ENCODE results near the gene NEU2. TPM values are rescaled to one million over a fixed set of nuclear protein-coding genes. Genes with fewer than 3 reads are reported as not detected.
"Not testable (repeated sequence)": the region's sequence is repeated elsewhere in the genome, so short reads cannot be mapped to it uniquely, and the experiment has no call there.

The NEU2 gene
- total RNA-seq, 2 donors from 2014 or later = not detected

- Mint-ChIP-seq H3K36me3 (ENCODE audit: insufficient read depth in 2 of 2) (peaks cover 0 to 6% of the 10 kb centered on the region in 2 donors), H3K9me3 (no peaks in the 10 kb centered on the region), H3K27me3 (ENCODE audit: low read depth) (peaks cover 3% of the 10 kb centered on the region), H3K4me1 (ENCODE audit: low read depth) (peaks cover 46% of the 10 kb centered on the region), H3K4me3 (peak overlapping the region; percentile 83 to 97), H3K27ac (no peak overlapping the region)
- peak in 1 of 2 donors; percentile 22 for DNase-seq
- ATAC-seq (replicated peaks in 1 of 2) = no peak
Observed at GRCh38 chr2:233059547-233059796, 27.0 kb downstream of the NEU2 start.

GRCh38 chr2:233059797-233060500, 27.5 kb downstream of the NEU2 start, which contains the start of gene INPP5D:
TSS of gene INPP5D (plus strand) at chr2:233060342. CDS start at chr2:233060479, 137 bp downstream.
- Mint-ChIP-seq H3K27me3 (ENCODE audit: low read depth) (no peaks in the 10 kb centered on the region), H3K4me3 (peak within 1 kb of the TSS; percentile 83 to 97), H3K4me1 (ENCODE audit: low read depth) (peaks cover 50% of the 10 kb centered on the region), H3K9me3 (no peaks in the 10 kb centered on the region), H3K27ac (peak within 1 kb of the TSS; percentile 94), H3K36me3 (ENCODE audit: insufficient read depth in 2 of 2) (peaks cover 0 to 6% of the 10 kb centered on the region in 2 donors)
- peak; percentile 72 to 78 for DNase-seq
- peak; percentile 57 to 63 for ATAC-seq (replicated peaks in 1 of 2)

DNA sequence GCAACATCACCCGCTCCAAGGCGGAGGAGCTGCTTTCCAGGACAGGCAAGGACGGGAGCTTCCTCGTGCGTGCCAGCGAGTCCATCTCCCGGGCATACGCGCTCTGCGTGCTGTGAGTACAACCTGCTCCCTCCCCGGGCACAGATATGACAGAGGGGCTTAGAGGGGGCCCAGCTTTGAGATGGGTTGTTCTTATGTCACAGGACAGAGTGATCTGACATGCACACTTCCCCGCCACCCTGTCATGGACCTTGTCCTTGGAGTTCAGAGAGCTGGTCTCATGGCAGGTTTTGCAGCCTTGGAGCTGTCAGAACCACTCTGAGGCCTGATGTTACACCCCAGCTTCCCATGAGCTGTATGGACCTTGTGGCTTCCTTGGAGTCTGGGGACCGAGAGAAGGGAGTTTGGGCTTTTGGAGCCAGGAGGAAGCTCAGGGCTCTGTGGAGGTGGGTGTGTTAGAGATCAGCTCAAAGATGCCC, 28.1 kb downstream of the NEU2 start:
- Mint-ChIP-seq H3K4me3 (peak overlapping the region; percentile 83 to 97), H3K27me3 (ENCODE audit: low read depth) (no peaks in the 10 kb centered on the region), H3K27ac (peak overlapping the region; percentile 94), H3K4me1 (ENCODE audit: low read depth) (peaks cover 50% of the 10 kb centered on the region), H3K36me3 (ENCODE audit: insufficient read depth in 2 of 2) (peaks cover 0 to 6% of the 10 kb centered on the region in 2 donors), H3K9me3 (no peaks in the 10 kb centered on the region)
- DNase-seq (no peak), ATAC-seq (replicated peaks in 1 of 2) (peak; percentile 9 to 17)

DNA sequence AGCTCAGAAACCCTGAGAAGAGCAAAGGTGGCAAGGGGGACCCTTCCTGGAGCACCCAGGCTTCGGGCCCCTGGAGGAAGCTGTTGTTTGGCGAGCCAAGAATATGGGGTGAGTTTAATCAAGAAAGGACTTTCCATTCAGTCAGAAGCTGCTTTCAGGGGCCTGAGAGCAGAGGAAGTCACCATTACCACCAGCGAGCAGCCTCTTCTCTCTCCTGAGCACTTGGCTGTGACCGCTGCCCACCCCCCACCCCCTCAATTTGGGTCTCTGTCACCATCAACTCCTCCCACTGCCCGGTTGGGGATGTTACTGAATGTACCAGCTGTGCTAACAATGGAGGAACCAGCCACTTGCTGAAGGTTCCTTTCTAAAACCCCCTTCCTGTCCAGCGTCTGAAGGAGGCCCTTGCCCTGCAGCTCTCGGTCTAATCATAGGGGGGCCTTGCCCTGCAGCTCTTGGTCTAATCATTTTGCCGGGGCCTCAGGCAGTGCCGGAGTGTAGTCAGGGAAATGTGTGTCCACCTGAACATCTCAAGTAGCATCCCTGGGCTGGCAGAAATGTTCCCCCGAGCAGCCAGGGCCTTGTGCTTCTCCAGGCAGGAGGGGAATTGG, 28.6 kb downstream of the NEU2 start:
- ATAC-seq (replicated peaks in 1 of 2) (peak; percentile 43 to 52), DNase-seq (peak; percentile 61 to 75)
- Mint-ChIP-seq H3K27me3 (ENCODE audit: low read depth) (no peaks in the 10 kb centered on the region), H3K27ac (peak overlapping the region; percentile 94), H3K4me3 (peak overlapping the region; percentile 83 to 97), H3K9me3 (no peaks in the 10 kb centered on the region), H3K36me3 (ENCODE audit: insufficient read depth in 2 of 2) (peaks cover 2 to 6% of the 10 kb centered on the region in 2 donors), H3K4me1 (ENCODE audit: low read depth) (peaks cover 50% of the 10 kb centered on the region)

DNA sequence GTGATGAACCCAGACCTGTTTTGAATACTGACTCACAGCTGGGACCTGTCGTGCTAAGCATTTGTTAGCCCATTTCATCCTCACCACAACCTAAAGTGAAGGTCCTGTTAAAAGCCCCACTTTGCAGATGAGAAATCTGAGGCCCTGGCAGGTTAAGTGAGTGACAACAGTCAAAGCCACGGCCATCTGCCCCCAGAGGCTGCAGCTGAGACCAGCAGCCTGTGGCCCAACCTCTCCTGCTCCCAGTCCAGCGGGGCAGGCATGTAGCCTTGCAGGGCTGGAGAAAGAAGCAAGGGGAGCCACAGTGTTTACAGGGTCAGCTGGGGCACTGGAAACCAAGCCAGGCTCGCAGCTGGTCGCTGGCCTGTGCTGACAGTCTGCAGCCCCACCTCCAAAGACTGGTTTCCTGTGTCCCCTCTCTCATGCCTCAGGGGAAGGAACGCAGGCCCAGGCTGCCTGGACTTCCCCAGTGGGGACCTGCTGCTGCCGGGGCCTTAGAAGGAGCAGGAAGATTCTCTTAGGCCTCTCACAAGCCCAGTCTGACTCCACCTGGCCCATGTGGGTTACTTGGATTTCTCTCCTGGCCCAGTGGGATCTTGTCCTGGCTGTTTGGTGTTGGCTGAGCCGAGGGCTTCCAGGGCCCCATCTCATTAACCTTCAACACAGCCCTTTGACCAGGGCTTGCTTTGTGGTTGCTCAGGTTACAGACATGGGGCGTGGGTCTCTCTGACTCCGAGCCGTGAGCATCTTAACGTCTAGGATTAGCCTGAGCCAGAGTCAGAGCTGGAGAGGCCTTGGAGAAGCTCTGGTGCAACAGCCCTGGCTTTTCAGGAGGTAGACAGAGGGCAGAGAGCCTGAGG, 29.3 kb downstream of the NEU2 start:
- peak; percentile 72 to 73 for ATAC-seq (replicated peaks in 1 of 2)
- Mint-ChIP-seq H3K27me3 (ENCODE audit: low read depth) (no peaks in the 10 kb centered on the region), H3K4me3 (peak overlapping the region; percentile 83 to 97), H3K4me1 (ENCODE audit: low read depth) (peaks cover 52% of the 10 kb centered on the region), H3K27ac (peak overlapping the region; percentile 94), H3K36me3 (ENCODE audit: insufficient read depth in 2 of 2) (peaks cover 6 to 8% of the 10 kb centered on the region in 2 donors), H3K9me3 (no peaks in the 10 kb centered on the region)
- DNase-seq = peak; percentile 66 to 73

DNA sequence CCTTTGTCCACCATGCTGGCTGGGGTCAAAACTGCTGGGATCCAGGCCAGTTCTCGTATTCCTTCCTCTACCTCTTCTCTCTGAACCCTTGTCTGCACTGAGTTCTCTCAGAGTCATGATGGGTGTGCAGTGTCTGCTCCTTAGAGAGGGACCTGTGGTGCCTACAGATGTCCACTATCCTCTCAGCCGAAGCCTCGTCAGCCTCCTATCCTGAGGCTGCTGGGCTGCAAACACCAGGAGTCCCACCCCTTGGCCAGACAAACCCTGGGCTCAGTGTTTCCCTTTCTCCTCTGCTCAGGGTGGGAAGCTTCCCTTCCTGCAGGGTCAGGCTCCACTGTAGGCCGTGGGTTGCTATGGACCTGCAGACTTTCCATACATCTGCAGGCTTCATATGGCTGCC, 30.0 kb downstream of the NEU2 start:
- Mint-ChIP-seq H3K4me1 (ENCODE audit: low read depth) (peaks cover 59% of the 10 kb centered on the region), H3K27ac (peak overlapping the region; percentile 20), H3K4me3 (peak overlapping the region; percentile 83 to 97), H3K27me3 (ENCODE audit: low read depth) (no peaks in the 10 kb centered on the region), H3K36me3 (ENCODE audit: insufficient read depth in 2 of 2) (peaks cover 9 to 14% of the 10 kb centered on the region in 2 donors), H3K9me3 (no peaks in the 10 kb centered on the region)
- ATAC-seq (replicated peaks in 1 of 2) = no peak
- DNase-seq = no peak

DNA sequence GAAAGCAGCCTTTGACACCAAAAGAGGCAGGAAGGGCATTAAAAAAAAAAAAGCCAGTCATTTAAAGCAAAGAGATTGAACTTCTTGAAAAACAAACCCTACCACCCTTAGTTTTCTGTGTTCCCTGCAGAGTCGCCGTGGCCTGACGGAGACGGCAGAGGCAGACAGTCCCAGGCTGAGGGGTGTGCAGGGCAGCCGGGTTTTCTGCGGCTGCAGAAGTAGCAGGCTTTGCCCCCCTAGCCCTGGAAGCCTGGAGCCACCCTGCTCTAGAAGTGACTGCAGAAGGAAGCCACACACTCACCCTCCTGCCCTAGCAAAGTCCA, 30.4 kb downstream of the NEU2 start:
- Mint-ChIP-seq H3K27ac (peak overlapping the region; percentile 20), H3K9me3 (no peaks in the 10 kb centered on the region), H3K4me1 (ENCODE audit: low read depth) (peaks cover 61% of the 10 kb centered on the region), H3K36me3 (ENCODE audit: insufficient read depth in 2 of 2) (peaks cover 9 to 16% of the 10 kb centered on the region in 2 donors), H3K4me3 (peak overlapping the region; percentile 83 to 97), H3K27me3 (ENCODE audit: low read depth) (no peaks in the 10 kb centered on the region)
- ATAC-seq (replicated peaks in 1 of 2) = no peak
- no peak for DNase-seq

- Mint-ChIP-seq H3K4me3 (peak overlapping the region; percentile 83 to 97), H3K27ac (peak overlapping the region; percentile 55), H3K27me3 (ENCODE audit: low read depth) (no peaks in the 10 kb centered on the region), H3K36me3 (ENCODE audit: insufficient read depth in 2 of 2) (peaks cover 9 to 18% of the 10 kb centered on the region in 2 donors), H3K4me1 (ENCODE audit: low read depth) (peaks cover 59% of the 10 kb centered on the region), H3K9me3 (no peaks in the 10 kb centered on the region)
- peak in 1 of 2 donors; percentile 28 for DNase-seq
- ATAC-seq (replicated peaks in 1 of 2) = no peak
Observed at GRCh38 chr2:233063269-233063975, 30.9 kb downstream of the NEU2 start.

DNA sequence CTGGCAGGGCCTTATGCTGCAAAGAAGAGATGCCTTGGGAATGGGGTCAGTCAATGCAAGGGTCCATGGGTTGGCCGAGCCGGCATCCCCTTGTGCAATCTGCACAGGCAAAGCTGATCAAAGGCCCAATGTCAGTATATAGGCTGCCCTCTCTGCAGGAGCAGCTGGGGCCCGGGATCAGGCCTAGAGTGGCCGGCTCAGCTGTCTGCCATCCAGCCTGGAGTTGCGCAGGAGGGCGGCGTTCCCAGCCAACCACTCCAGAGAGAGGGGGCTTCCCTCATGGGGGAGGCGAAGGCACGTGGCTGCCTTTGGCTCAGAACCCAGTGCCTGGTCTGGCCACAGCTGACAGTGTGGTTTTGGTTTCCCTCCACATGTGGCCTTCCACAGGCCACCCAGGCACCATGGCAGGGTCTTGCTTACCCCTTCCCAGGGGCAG, 31.5 kb downstream of the NEU2 start:
- no peak overlapping the region for H3K27ac Mint-ChIP-seq
- ATAC-seq (replicated peaks in 1 of 2) (no peak), DNase-seq (no peak)
- peaks cover 9 to 19% of the 10 kb centered on the region in 2 donors for H3K36me3 Mint-ChIP-seq (ENCODE audit: insufficient read depth in 2 of 2)
- H3K9me3 Mint-ChIP-seq = no peaks in the 10 kb centered on the region
- peak overlapping the region; percentile 83 to 97 for H3K4me3 Mint-ChIP-seq
- no peaks in the 10 kb centered on the region for H3K27me3 Mint-ChIP-seq (ENCODE audit: low read depth)
- H3K4me1 Mint-ChIP-seq (ENCODE audit: low read depth) = peaks cover 61% of the 10 kb centered on the region

DNA sequence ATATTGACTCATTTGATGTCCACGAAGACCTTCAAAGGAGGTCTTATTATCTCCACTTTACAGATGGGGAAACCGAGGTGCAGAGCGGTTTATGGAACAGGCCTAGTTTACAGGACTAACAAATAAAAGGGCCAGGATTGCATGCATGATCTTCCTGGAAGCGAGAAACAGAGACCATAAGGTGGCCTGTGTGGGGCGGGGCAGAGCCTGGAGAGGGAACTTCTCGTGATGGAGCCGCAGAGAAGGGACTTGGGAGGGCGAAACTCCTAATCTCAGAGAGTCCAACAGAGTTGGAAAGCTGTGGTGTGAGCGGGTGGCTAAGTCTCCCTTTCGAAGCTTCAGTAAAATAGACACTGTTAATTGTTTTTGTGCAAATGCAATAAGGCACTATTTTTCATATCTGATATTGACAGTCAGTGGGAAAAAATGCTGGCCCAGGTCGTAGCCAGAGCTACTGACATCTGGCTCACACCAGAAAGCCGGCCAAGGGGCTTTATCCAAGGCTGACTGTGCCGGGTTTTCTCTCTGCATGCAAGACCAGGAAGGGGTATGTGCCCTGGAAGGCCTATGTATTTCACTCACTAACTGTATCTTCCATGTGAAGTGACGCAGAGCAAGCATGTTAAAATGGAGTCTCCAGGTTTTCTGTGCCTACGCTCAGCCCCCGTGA, 32.2 kb downstream of the NEU2 start:
- Mint-ChIP-seq H3K27ac (no peak overlapping the region), H3K36me3 (ENCODE audit: insufficient read depth in 2 of 2) (peaks cover 9 to 19% of the 10 kb centered on the region in 2 donors), H3K4me1 (ENCODE audit: low read depth) (peaks cover 63% of the 10 kb centered on the region), H3K4me3 (peak overlapping the region; percentile 20 to 48), H3K9me3 (no peaks in the 10 kb centered on the region), H3K27me3 (ENCODE audit: low read depth) (no peaks in the 10 kb centered on the region)
- ATAC-seq (replicated peaks in 1 of 2) (no peak), DNase-seq (no peak)

DNA sequence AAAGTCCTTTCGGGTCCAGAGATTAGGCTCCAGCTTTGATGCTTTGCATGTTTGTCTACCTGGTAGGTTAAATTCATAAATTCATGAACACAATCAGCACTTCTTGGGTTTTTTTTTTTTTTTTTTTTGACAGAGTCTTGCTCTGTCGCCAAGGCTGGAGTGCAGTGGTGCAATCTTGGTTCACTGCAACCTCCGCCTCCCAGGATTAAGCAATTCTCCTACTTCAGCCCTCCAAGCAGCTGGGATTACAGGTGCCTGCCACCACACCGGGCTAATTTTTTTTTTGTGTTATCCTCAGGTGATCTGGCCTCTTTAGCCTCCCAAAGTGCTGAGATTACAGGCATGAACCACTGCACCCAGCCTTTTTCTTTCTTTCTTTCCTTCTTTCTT, 32.7 kb downstream of the NEU2 start:
- H3K4me3 Mint-ChIP-seq = peak overlapping the region in 1 of 2 donors; percentile 16
- H3K27me3 Mint-ChIP-seq (ENCODE audit: low read depth); ATAC-seq (replicated peaks in 1 of 2); H3K9me3 Mint-ChIP-seq; H3K27ac Mint-ChIP-seq; DNase-seq: not testable (repeated sequence)
- H3K36me3 Mint-ChIP-seq (ENCODE audit: insufficient read depth in 2 of 2) = peaks cover 10 to 22% of the 10 kb centered on the region in 2 donors
- H3K4me1 Mint-ChIP-seq (ENCODE audit: low read depth) = peaks cover 63% of the 10 kb centered on the region

GRCh38 chr2:233065954-233066470, 33.5 kb downstream of the NEU2 start:
- Mint-ChIP-seq H3K36me3 (ENCODE audit: insufficient read depth in 2 of 2) (peaks cover 11 to 25% of the 10 kb centered on the region in 2 donors), H3K4me3 (no peak overlapping the region), H3K27ac (no peak overlapping the region), H3K9me3 (no peaks in the 10 kb centered on the region), H3K27me3 (ENCODE audit: low read depth) (no peaks in the 10 kb centered on the region), H3K4me1 (ENCODE audit: low read depth) (peaks cover 69% of the 10 kb centered on the region)
- ATAC-seq (replicated peaks in 1 of 2) = no peak
- DNase-seq = no peak
